ENCODE data around the gene SEC61A1.

Gene SEC61A1

GRCh38 chr3:128054367-128054766 lies 2.1 kb downstream of the SEC61A1 start:
- peak overlapping the region; percentile 83 for H3K4me3 ChIP-seq (ENCODE audit: low read depth, low read length)
- no peak for TF ChIP-seq CTCF (IDR thresholded peaks at IDR 0.05; ENCODE audit: low read depth, low read length)

DNA sequence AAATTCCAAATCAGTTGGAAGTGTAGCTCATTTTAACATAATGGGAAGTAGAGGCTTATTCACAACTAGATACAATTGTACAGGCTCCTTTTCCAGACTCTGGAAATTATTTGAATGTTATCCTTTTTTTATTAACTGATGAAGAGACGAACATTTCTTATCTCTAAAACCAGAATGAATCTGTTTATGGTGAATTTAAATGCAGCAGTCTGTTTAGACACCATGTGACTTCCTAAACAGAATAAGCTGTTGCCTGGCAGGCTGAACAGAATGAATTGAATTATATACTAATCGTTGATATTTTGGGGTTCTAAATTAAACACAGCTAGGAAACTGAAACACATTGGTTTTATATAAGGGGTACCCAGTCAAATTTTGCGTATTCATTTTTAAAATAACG lies 4.0 kb downstream of the SEC61A1 start:
- H3K4me3 ChIP-seq (ENCODE audit: low read depth, low read length) = no peak overlapping the region
- no peak for TF ChIP-seq CTCF (IDR thresholded peaks at IDR 0.05; ENCODE audit: low read depth, low read length)

- H3K4me3 ChIP-seq (ENCODE audit: low read depth, low read length) = no peak overlapping the region
- TF ChIP-seq CTCF (IDR thresholded peaks at IDR 0.05; ENCODE audit: low read depth, low read length) = no peak
These were observed 8.5 kb downstream of the SEC61A1 start for GRCh38 chr3:128060473-128061381.

- TF ChIP-seq CTCF (IDR thresholded peaks at IDR 0.05; ENCODE audit: low read depth, low read length) = no peak
- no peak overlapping the region for H3K4me3 ChIP-seq (ENCODE audit: low read depth, low read length)
These were observed 10.0 kb downstream of the SEC61A1 start for GRCh38 chr3:128062033-128062745.

GRCh38 chr3:128063865-128064264 lies 11.6 kb downstream of the SEC61A1 start:
- TF ChIP-seq CTCF (IDR thresholded peaks at IDR 0.05; ENCODE audit: low read depth, low read length) = no peak
- no peak overlapping the region for H3K4me3 ChIP-seq (ENCODE audit: low read depth, low read length)

DNA sequence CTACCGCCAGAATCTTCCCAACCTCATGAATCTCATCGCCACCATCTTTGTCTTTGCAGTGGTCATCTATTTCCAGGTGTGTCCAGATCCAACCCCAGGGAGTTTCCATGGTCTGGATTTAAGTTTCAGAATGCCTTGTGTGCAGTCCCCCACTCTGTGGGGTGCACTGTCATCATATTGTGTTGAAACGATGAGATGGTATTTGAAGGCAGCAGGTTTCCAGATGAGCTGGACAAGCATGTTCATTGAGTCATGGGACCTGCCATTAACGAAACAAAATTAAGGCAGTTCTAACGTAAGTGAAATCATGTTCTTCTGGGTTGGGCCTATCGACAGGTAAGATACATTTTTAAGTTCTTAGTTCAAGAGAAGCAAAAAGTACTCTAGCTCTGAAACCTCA lies 12.7 kb downstream of the SEC61A1 start:
- H3K4me3 ChIP-seq (ENCODE audit: low read depth, low read length) = no peak overlapping the region
- TF ChIP-seq CTCF (IDR thresholded peaks at IDR 0.05; ENCODE audit: low read depth, low read length) = no peak

DNA sequence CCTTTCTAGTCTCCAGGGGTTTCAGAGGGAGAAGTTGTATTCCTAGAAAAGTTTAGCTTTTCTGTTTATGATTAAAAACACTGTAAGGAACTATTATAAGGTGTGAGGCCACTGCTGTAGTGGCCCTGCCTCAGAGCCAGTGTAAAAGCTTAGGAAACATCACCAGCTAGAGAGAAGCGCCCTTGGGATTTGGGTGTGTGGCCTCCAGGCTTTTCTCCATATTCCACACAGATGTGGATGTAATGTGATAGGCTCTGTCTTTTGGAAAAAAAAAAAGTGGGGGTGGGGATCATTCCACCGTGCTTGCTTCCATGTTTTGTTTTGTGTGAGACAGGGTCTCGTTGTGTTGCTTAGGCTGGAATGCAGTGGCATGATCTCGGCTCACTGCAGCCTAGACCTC lies 13.9 kb downstream of the SEC61A1 start:
- TF ChIP-seq CTCF (IDR thresholded peaks at IDR 0.05; ENCODE audit: low read depth, low read length) = no peak

More for the DNA sequence above, 13.9 kb downstream of the SEC61A1 start:
- no peak overlapping the region for H3K4me3 ChIP-seq (ENCODE audit: low read depth, low read length)
